ENCODE data around the gene C1orf87.

The C1orf87 gene

DNA sequence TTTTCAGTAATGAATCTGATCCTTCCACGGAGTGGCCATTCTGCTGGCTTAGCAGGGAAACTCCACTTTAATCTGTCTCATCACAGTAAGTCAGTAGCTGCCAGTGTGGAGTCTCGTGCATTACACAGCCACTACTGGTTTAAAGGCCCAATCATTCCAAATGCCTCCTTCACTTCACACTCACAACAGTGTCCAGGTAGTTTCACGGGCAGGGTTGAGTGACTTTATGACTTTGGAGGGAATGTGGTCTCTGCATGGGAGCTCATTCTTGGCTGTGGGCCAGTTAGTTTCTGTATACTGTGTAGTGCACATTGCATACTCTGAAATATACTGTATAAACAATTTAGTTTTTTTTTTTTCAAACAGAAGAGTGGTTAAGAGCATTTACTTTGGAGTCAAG is 34.6 kb upstream of the C1orf87 start:
- TF ChIP-seq, protein P1, sequence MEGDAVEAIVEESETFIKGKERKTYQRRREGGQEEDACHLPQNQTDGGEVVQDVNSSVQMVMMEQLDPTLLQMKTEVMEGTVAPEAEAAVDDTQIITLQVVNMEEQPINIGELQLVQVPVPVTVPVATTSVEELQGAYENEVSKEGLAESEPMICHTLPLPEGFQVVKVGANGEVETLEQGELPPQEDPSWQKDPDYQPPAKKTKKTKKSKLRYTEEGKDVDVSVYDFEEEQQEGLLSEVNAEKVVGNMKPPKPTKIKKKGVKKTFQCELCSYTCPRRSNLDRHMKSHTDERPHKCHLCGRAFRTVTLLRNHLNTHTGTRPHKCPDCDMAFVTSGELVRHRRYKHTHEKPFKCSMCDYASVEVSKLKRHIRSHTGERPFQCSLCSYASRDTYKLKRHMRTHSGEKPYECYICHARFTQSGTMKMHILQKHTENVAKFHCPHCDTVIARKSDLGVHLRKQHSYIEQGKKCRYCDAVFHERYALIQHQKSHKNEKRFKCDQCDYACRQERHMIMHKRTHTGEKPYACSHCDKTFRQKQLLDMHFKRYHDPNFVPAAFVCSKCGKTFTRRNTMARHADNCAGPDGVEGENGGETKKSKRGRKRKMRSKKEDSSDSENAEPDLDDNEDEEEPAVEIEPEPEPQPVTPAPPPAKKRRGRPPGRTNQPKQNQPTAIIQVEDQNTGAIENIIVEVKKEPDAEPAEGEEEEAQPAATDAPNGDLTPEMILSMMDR (IDR thresholded peaks at IDR 0.05; ENCODE audit: low read depth, low read length): no peak
- no peak overlapping the region for H3K4me3 ChIP-seq (ENCODE audit: low read depth, low read length)

- no peak overlapping the region for H3K4me3 ChIP-seq (ENCODE audit: low read depth, low read length)
- TF ChIP-seq, protein P1 (IDR thresholded peaks at IDR 0.05; ENCODE audit: low read depth, low read length): no peak
Measured at GRCh38 chr1:60103186-60103585, 29.6 kb upstream of the C1orf87 start.

DNA sequence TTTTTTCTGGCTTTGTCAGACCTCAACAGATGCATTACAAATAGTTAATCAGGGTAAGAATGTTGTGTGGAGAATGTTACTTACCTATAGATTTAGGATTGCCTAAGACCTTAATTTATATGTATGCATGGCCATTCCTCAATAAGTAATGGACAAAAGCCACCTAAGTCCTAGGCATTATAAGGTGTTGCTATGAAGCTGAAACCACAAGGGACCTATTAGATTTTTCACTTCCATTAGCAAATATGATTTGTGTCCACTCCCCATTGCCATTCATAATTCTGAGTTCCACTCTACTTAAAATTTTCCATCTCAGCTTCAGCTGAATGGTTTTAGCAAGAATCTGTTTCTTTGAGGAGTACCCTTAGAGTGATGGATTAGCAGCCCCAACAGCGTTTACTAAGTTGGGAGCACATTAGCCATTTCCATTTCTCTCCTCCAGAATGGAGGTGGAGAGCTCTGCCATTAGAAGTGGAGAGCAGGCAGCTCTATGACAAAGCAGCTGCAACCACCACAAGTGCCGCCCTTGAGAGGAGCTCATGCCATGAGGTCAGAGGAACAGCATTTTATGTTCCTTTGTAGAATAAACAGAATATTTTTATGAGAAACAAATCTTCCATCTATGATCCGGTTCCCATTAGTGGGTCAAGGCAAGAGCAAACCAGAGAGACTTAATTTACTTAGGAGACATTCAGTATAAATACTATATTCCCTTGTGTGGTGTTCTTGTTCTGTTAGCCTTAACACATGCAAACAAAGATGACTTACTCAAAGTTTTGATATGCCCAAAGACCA is 28.9 kb upstream of the C1orf87 start:
- H3K4me3 ChIP-seq (ENCODE audit: low read depth, low read length): no peak overlapping the region
- TF ChIP-seq, protein P1 (IDR thresholded peaks at IDR 0.05; ENCODE audit: low read depth, low read length): no peak

DNA sequence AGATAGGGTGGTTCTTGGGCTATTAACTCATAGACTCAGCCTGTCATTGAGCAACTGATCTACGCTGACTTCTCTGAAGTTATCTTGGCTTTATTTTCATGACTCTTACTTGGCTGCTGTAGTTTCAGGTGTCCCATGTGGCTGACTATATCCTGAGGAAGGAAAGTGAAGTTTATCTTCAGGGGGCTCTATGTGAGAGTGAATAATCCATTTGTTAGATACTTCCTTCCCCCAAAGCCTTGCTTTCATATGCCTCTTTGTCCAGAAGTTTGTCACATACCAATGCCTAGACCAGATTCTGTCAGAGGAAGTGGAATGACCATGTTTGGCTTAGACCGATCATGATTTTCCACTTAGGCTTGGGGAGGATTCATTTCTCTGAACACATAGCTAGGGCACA is 27.9 kb upstream of the C1orf87 start:
- H3K4me3 ChIP-seq (ENCODE audit: low read depth, low read length): no peak overlapping the region
- TF ChIP-seq, protein P1 (IDR thresholded peaks at IDR 0.05; ENCODE audit: low read depth, low read length): no peak

GRCh38 chr1:60091195-60091715 is 17.7 kb upstream of the C1orf87 start:
- H3K4me3 ChIP-seq (ENCODE audit: low read depth, low read length): no peak overlapping the region
- TF ChIP-seq, protein P1 (IDR thresholded peaks at IDR 0.05; ENCODE audit: low read depth, low read length): no peak

DNA sequence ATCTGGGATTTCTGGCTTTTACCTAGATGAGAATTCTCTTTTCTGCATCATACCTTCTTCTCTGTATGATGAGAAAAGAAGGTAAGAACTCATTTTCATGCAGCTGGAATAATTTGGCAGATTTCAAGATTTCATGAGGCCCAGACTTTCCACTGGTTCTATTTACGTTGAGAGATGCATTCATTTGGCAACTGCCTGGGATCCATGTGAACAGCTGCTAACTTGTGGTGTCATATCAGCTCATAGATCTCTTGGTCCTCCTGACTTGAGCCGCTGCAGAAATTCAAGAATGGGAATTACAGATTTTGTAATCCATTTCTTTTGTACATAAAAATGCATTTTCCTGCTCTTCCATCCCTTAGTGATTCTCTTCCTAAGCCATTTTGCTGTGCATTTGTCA is 17.1 kb upstream of the C1orf87 start:
- TF ChIP-seq, protein P1 (IDR thresholded peaks at IDR 0.05; ENCODE audit: low read depth, low read length): no peak
- H3K4me3 ChIP-seq (ENCODE audit: low read depth, low read length): no peak overlapping the region

DNA sequence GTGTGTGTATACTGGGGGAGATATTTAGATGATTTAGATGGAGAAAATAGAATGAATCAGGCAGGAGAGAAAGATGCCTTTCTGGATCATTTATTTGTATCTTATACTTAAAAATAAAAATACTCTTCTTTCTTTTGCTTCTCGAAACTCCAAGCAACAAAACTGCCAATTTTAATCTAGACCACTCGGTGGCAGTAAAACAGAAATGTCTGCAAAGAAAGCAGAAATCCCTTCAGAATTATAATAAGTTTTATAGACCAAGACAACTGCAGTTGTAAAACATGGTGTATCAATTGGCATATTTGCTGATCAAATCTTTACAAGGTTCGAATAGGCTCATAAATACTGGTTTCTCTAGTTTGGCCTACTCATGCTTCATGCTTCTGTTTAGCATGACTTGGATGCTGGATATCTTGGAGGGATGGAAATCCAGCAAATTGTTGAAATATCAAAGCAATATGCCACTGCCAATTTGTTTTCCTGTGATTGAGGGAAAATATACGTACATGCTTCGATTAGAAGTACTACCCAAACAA is 15.1 kb upstream of the C1orf87 start:
- TF ChIP-seq, protein P1 (IDR thresholded peaks at IDR 0.05; ENCODE audit: low read depth, low read length): no peak
- no peak overlapping the region for H3K4me3 ChIP-seq (ENCODE audit: low read depth, low read length)
